CD4-positive, alpha-beta T cell treated with Interleukin-15 for 4 hours (primary cell): ENCODE measurements around the gene STX3.
"Not testable (repeated sequence)": the region's sequence is repeated elsewhere in the genome, so short reads cannot be mapped to it uniquely, and the experiment has no call there.

Experiments used
- DNase-seq: peaks from one replicate; pipeline ENCODE4 v3.0.0-alpha.2; 2020; ENCODE audit warnings: low spot score

Gene STX3

DNA sequence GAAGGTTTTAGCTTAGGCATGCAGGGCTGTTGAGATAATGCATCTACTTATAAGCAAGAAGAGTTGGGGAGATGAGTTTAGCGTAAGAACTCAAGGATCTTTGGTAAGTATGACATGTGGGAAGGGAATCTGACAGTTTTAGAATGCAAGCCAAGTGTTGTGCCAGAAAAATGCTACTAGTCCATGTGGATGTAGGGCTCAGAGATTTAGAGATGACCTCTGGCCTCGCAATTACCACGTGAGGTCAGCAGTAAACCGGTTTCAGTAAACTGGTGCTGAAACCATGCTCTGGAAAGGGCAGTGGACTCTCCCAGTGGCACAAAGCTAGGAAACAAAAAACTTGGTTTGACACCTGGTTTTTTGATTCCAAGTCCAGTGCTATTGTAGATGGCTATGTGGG is 36.5 kb downstream of the STX3 start:
- DNase-seq, result no peak

DNA sequence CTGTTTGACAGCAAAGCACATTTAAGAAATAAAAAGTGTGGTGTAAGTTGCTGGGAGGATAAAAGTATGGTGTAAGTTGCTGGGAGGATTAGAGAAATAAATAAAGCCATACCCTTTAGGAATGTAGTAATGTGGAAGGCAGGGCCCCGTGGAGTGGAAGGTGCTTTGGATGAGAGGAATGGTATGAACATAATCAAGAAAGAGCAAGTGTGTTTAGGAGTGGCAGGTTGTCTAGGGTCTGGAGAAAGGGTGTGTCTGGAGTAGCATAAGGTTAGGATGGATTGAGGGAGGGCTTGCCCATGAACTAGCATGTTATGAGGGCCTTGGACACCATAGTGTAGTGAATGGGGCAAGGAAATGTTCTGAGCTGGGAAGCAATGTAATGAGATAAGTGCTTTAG is 37.3 kb downstream of the STX3 start:
- no peak for DNase-seq

DNA sequence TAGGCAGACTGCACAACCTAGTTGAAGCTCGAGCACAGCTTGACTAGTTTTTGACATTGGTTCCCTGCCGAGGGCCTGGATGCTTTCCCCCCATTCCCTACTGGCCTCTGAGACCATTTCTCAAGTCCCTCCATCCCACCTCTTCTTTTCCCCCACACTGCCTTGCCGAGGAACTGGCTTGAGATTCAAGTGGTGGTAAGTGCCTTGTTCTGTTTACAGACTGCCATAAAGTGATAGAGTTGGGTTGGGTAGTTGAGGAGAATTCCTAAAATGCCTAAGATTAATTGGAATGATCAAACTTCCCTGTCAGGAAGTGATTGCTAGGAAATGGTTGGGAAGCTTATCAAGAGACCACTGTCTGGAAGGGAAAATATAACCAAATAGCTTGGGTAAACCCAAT is 39.2 kb downstream of the STX3 start:
- DNase-seq, result no peak

DNA sequence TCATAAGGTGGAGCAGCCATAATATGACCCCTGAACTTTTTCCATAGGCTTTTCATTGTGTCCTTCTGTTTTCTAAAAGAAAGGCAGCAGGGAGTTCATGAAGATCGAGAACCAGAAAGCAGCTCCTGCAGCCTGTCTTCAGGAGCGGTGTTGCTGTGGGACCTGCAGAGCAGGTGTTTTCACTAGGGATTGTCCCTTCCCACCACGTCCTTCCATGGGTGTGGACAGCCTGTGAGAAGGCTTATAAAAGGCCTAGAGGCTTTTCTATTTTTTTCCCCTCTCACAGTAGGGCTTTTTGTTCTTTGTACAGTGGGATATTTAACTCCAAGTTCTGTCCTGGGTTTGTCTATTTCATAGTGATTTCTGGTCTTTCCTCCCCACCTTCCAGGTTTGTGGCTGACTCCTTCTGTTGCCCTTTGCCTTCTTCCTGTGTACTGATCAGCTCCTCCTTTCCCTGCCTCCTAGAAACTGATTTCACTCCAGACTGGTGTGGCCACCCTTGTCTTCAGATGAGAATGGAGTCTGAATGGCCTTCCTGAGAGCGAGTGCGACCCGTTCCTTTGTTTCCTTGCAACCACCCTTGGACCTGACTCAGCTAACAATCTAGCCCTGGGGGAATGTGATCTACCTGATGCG is 45.3 kb downstream of the STX3 start:
- no peak for DNase-seq

DNA sequence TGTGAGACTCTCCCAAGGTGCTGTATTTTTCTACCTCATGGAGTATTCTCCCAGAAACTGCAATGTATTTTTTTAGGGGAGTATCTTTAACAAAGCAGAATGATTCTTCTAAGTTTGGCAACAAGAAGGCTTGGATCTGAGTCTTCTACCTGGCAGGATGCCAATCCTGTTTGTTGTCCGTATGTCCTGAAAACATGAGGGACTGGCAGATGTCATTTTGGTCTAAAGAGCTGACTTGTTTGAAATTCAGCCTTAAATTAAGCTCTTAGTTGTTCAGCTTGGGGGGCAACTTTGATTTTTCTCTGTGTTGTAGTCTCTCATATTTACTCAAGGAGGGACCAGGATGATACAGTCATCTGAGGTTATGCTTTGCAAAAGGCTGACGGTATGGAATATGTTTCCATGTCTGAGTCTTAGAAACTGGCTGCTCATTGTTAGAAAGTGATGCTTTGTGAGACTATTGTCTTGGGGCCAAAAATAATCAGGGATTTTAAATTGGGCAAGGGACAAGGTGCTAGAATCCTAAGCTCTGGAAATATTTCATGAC is 46.1 kb downstream of the STX3 start:
- DNase-seq, result no peak

DNA sequence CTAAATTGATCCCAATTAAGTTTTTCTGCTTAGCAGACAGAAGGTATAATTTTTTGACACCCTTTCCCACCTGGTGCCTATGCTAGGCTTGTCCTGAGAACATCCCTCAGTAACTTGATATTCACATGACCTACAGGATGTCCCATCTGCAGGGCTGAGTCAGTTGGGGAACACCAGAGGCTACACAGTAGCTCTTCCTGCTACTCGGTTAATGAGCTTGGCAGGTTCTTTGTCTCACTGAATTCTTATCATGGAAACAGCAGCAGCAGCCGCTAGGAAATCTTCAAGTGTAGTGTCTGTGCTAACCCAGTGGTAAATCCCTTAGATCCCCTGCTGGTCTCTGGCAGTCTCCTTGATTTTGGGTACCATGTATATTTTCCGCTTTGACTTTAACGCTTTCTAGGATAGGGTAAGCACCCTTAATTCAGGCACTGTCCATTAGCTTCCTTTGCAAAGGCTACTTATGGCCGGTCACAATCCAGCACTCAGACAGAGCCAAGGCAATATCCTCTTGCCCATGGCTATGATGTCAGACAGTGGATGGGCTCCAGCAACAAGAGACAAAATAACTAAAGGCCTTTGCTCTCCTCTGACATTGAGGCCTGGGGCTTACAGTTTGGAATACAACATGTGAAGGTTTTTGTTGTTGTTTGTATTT is 46.9 kb downstream of the STX3 start:
- no peak for DNase-seq

DNA sequence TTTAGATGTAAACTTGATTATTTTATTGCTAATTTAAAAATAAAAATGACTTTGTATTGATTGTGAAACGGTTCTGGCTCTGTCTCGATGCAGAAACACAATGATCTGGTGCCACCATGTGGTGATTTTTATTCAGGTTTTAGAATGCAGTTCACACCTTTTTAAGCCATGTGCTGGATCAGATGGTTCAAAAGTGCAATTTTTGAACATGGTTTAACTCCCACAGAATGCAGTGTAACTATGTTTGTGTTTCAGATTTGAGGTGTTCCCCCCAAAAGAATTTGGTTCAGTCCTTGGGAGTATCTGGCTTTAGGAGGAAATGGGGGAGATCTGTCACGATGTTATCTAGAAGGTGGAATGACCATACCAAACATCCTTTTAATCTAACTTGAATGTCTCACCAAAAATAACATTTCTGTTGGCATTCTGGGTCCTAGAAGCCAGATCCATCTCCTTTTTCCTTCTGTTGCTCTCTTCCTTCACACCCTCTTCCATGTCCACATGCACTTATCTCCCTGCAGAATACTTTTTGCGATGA is 47.5 kb downstream of the STX3 start:
- peak; percentile 64 for DNase-seq

DNA sequence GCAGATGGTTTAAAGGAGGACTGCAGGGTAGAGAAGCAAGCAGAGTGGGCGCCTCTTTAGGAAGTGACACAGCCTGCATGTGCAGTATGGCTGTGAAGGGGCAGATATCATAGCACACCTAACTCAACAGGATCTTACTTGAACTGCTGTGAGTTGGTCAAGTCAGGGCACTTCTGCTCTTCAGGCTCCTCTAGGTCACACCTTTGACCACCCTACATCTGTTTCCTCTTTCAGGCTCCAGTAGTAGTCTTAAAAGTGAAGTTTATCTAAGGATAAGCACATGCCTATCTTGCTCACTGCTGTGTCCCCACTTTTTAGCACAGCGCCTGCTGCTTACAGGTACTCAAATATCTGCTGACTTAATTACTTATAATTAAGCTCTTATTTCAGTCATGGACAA is 48.9 kb downstream of the STX3 start:
- DNase-seq, result no peak

DNA sequence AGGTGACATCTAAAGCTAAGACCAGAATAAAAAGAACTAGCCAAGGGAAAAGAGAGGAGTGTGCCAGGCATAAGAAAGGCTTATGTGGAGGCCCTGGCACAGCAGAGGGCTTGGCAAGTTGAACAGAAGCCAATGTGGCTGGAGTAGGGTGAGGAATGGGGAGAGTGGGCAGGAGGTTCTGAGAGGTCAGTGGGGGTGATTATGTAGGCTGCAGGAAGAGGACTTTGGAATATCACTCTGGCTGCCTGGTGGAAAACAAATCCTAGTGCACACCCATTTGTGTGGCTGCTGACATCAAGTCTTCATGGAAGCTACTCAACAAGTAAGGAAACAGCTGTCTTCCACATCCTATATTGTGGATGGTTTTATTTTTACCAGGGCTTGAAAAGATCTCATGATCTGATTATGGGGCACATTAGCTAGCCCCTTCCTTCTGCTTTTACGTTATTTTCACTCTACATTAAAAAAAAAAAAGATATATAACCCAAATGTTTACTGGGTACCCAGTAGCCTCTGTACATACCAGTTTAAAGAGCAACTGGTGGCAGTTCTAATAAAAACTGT is 52.0 kb downstream of the STX3 start:
- no peak for DNase-seq

DNA sequence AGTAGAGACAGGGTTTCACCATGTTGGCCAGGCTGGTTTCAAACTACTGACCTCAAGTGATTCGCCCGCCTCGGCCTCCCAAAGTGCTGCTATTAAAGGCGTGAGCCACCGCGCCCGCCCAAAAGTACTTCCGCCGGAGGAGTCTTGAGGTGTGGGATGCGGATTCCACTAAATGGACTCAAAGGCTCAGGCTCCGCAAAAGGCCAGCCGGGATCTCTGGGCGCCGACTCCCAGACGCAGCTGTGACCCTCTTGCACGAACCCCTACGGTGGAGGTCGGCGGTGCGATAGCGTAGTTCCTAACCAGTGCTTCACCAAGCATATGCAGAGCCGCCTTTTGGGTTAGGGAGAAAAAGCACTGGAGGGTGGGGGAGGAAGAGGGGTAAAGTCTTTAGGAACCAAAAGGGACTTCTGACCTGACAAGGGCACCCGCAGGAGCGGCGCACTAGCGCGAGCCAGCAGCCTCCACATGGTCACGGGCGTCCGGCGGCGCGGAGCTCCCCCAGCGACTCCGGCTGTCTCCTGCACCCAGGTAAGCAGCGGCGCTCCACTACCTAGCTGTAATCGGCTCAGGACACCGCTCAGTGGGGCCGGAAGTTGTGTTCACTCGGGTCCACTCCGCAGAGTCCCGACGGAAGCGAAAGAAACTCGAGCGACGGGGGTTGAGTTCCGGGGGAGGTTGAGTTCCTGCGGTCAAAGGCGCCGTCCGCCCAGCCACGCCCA is 55.2 kb downstream of the STX3 start, which contains the start of gene MRPL16:
Gene MRPL16 (minus strand): TSS at position 590 of the 722 bp plus-strand sequence. CDS start 120 bp downstream, at position 470.
- peak; percentile 93 for DNase-seq

DNA sequence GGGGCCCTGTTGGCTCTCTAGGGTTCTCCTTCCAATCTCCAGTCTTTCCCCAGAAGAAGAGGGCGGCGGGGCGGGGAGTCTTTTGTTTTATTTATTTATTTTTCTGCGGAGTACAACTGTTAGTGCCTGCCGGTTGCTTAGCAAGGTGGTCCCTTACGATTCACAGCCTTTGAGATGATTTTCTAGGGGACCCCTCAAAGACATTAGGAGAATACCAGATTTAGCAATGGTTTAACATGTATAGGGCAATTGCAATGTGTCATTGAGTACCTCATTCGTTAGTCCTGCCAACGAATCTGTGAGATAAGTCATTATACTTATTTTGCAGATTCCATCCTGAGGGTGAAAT is 55.7 kb downstream of the STX3 start:
- no peak for DNase-seq

DNA sequence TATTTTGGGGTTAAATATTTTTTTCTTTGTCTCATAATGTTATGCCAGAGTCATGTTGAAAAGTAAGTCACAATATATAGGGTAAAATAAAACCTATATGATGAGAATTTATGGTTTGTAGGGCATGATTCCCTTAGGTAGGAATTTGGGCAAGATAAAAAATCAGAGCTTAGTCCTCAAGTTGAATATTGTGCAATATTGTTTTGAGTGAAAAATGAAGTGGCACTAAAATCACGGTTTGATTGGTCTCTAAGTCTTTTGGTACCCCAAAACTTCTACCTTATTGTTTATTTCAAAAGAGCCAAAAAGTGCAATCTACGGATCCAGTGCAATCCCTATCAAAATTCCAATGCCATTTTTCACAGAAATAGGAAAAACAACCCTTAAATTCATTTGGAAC is 57.0 kb downstream of the STX3 start:
- no peak for DNase-seq

DNA sequence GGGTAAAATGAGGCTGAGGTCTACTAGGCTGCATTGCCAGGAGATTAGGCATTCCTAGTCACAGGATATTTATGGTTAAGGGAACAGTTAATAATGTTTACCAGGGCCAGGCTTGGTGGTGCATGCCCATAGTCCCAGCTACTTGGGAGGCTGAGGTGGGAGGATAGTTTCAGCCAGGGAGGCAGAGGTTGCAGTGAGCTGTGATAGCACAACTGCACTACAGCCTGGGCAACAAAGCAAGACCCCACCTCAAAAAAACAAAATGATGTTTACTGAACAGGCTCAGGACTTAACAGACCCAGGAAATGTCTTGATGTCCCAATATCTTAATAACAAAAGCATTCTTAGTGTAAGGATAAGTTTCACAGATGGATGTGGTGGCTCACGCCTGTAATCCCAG is 58.2 kb downstream of the STX3 start:
- no peak for DNase-seq

DNA sequence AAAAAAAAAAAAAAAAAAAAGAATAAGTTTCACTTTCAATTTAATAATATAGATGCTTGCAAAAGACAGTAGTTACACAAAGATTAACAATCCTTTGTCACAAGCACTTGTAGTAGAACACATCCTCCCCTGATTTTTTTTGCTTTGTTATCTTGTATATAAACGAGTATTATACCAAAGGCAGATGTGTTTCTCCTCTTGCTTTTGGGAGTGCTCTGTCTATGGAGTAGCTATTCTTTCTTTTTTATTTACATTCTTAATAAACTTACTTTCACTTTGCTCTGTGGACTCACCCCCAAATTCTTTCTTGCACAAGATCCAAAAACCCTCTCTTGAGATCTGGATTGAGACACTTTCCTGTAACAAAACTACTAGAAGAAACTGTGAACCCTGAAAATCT is 58.8 kb downstream of the STX3 start:
- no peak for DNase-seq

DNA sequence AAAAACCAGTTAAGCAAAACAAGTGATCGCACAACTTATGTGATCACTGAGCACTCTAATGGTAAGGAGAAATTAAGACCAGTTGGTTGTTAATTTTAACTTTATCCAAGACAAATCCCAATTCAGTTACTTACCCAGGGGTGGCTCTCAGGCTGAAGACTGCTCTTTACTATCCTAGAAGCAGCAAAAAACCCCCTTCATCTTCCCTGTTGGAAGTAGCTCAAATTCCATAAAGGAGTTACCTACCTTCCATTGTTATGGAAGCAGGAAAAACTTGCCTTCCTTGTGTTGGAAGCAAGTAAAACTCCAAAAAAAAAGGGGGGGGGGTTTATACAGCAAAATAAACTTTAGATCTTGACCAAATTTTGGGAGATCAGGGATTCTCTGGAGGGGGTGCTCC is 60.6 kb downstream of the STX3 start:
- no peak for DNase-seq

DNA sequence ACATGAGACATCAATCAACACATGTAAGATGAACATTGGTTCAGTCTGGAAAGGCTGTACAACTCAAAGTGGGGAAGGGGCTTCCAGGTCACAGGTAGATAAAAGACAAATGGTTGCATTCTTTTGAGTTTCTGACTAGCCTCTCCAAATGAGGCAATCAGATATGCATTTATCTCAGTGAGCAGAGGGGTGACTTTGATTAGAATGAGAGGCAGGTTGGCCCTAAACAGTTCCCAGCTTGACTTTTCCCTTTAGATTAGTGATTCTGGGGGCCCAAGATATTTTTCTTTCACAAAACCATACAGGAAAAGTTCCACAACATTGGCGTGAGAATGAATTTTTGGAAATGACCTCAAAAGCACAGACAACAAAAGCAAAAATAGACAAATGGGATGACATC is 61.3 kb downstream of the STX3 start:
- DNase-seq, result not testable (repeated sequence)

DNA sequence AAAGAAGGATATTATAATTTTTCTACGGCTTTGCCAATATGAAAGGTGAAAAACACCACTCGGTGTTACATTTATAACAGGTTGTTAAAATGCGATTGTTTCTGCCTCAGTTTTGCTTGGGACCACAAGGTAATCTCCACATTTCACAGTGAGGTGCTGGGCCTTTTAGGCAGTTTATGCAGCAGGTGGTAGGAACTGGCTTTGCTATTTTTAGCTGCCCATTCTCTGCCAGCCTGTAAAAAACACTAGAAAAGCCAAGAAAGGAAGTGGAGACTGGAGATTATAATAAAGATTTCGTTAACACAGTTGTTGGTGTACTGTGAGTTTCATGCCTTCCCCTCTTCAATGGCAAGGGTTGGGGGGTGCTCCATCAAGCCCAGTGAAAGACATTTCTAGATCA is 63.4 kb downstream of the STX3 start:
- no peak for DNase-seq

DNA sequence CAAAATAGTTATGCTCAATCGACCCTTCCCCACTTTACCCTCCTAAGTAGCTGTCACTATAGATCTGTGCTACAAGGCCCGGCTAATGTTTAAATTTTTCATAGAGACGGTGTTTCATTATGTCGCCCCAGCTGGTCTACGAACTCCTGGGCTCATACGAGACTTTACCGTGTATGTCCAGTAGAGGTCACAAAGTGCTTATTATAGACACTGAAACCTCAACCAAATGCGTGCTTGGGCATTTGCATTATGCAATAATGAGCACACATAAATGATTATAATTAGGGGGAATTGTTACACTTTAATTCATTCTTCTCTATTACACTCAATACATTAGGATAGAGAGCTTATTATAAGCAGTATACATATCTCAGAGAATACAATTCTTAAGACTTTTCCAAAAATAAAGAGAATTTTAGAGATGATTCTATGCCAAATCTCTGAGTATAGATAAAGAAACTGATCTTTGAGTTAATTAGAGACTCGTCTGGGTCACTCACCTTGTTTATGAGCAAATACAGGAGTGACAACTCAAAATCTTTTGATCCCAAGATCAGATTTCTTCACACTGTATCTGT is 67.9 kb downstream of the STX3 start:
- DNase-seq, result peak; percentile 53

DNA sequence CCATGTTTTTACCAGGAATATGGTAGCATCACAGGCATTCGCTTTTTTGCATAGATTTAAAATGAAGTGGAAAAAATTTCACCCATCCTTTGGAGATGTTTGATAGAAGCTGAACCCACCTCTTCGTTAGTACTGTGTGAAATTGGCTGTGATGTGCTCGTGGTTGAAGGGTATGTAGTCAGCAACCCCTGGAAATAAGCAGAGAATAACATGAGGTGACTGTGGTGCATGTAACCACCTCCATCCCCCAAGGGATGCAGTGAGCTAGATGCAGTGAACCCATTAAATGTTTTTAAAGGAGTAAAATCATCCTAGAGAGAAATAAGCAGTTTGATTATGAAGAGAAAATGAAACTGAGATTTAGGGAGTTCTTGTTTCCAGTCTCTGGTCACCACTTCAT is 74.2 kb downstream of the STX3 start:
- DNase-seq, result no peak

DNA sequence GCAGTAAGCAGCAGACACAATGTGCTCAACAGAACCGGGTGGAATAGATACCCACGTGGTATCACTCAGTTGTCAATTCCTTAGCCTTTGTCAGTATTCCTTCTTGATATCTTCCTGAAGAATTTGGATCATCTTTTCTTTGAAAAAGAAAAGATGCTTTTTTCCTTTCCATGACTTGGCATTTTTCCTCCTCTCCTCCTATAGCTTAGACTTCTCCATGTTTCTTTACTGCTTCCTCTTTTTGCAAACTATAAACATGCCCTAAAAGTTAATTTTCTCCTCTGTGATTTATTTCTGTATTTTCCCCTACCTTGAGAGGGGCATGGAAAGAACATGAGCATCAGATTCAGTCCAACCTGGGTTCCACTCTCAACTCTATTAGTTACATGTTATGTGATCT is 78.4 kb downstream of the STX3 start:
- DNase-seq, result no peak

DNA sequence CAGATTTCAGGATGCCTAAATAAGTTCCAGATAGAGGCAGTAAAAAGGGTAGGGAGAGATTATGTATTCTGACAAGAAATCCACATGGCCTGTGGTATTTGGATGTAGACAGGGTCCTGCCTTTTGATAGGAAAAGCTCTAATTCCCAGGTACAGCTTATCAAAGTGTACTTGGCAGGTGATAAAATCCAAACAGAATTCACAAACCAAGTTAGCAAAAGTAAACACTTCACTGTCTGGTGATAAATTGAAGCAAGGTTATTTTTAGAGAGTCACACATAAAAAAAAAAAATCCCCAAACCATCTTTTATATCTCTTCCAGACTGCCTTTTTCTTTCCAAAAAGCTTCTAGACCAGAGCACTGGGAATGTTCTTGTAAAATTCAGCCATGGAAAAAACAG is 84.4 kb downstream of the STX3 start:
- DNase-seq, result no peak

DNA sequence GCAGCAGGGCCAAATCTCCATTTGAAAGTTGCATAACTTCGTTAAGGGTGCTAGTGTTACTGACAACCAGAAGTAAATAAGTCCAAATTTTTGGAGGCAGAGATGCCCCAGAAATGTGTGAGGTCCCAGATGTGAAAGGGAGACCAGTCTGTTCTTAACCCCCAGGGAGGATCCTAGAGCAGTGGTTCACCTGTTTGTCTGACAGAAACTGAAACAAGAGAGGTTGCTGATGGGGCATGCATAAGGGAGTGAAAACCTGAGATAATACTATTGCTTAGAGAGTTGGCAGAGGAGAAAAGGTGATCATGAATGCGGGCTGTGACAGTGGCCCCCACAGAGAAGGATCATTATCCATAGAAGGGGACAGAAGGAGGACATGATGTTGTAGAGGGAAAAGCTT is 86.3 kb downstream of the STX3 start:
- no peak for DNase-seq
